Hippocampal formation (tissue), 2 donors: Measurements from ENCODE around the gene E4F1.

Experiments
- DNase-seq, 2 donors: peaks; one replicate each; lab custom pipeline; 2025; lab: John Stamatoyannopoulos, UW

E4F1 gene

GRCh38 chr16:2273931-2274330 is 50.5 kb downstream of the E4F1 start:
- DNase-seq, result no peak

DNA sequence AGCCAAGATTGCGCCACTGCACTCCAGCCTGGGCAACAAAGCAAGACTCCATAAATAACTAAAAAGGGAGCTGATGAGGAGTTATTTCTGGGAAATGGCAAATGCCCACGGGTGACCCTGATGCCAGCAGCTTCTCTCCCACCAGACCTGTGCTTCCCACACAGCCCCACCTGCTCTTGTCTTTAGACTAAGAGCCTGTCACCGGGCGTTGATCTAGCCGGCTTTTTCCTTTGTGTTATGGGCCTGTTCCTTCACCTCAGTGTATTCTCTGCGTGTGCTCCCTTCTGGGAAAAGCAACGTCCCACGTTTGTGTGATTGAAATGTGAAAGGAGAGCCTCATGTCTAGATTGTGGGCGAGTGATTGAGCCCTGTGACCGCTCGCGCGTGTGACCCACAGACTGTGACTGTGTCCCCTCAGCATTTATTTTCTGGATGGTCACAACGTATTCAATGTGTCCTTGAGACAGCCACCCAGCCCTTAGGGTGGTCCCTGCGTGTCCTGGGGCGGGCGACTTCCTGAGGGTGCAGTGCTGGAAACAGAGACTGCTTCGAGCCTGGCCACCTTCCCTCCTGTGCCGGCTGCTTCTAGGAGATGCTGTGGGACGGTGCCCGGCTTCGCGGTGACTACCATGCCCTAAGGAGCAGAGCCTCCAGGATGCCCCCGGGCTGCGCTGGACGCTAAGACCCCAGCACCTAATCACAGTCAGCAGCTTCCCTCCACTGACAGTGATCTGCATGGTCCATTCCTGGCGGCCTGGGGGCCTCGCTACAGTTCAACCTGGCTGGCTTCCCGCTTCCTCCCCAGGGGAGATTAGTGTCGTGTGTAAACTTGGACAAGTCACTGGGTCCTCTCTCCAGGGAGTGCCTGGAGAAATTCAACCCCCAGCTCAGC is 52.3 kb downstream of the E4F1 start:
- DNase-seq, result no peak

DNA sequence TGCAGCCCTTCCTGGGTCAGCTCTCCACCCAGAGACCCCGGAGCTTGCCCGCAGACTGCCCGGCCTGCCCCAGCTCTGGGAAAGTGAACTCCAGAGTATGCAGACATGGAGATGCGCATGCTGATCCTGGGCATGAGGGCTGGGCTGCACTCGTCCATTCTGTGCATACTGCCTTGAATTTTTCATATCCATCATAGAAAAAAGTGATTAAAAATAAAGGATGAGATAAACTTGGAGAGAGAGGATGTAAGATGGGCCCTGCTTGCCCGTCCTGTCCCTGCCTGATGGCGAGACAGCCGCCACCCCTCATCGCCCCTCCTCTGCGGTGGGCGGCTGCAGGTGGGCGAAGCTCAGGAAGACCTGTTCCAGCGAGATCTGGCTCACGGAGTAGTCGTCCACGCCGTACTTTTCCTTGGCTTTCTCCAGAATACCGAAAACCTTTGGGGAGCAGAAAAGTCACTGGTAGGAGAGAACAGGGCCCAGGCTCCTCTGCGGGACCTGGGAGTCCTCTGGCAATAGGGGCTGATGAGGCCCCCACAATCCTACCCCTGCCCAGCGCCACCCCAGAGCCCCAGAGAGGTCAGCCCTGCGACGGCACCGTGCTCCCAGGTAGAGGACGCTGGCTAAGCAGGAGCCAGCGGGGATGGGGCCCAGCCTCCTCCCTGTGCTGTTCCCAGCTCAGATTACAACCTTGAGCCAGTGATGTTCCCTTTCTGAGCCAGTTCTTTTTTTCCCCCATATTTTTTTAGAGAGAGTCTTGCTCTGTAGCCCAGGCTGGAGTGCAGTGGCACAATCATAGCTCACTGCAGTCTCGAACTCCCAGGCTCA is 53.2 kb downstream of the E4F1 start:
- no peak for DNase-seq

- DNase-seq, result no peak
These were observed 54.3 kb downstream of the E4F1 start for GRCh38 chr16:2277466-2278271.

GRCh38 chr16:2278272-2278608 is 54.8 kb downstream of the E4F1 start:
- no peak for DNase-seq

- no peak for DNase-seq
These were observed 55.8 kb downstream of the E4F1 start for GRCh38 chr16:2278956-2279800.

DNA sequence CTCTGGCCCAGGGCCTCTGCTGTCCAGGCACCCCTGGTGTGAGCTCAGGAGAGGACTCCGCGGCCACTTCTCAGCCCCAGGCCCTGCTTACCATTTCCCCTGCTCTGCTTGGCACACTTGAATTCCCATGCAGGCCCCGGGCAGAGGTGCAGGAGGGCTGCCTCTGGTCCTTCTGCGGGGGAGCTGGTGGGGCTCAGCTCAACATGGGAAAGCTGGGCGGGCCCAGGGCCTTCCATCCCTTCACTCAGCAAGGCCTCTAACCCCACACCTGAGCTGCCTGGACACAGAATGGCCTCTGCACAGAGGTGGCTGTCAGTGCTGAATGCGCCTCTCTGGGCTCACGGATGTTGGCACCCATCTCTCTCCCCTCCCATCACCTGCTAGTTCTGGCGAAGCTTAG is 57.1 kb downstream of the E4F1 start:
- no peak for DNase-seq

GRCh38 chr16:2280981-2281542 is 57.7 kb downstream of the E4F1 start:
- no peak for DNase-seq

DNA sequence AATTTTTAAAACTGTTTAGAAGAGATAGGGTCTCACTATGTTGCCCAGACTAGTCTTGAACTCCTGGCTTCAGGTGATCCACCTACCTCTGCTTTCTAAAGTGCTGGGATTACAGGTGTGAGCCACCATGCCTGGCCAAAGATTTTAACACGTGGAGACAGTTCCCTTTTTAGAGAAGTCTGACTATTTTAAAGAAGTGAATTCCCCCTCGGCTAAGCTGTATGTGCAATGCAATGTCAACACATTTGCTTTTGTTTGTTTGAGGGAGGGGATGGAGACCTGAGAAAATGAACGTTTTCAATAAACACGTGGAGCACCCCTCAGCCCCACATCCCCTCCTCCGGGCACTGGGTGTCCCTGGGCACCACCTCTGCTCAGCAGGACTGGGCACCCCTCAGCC is 58.9 kb downstream of the E4F1 start:
- no peak for DNase-seq

- no peak for DNase-seq
These were observed 59.6 kb downstream of the E4F1 start for GRCh38 chr16:2282866-2283555.

- DNase-seq, result no peak
These were observed 60.8 kb downstream of the E4F1 start for GRCh38 chr16:2284001-2284770.

DNA sequence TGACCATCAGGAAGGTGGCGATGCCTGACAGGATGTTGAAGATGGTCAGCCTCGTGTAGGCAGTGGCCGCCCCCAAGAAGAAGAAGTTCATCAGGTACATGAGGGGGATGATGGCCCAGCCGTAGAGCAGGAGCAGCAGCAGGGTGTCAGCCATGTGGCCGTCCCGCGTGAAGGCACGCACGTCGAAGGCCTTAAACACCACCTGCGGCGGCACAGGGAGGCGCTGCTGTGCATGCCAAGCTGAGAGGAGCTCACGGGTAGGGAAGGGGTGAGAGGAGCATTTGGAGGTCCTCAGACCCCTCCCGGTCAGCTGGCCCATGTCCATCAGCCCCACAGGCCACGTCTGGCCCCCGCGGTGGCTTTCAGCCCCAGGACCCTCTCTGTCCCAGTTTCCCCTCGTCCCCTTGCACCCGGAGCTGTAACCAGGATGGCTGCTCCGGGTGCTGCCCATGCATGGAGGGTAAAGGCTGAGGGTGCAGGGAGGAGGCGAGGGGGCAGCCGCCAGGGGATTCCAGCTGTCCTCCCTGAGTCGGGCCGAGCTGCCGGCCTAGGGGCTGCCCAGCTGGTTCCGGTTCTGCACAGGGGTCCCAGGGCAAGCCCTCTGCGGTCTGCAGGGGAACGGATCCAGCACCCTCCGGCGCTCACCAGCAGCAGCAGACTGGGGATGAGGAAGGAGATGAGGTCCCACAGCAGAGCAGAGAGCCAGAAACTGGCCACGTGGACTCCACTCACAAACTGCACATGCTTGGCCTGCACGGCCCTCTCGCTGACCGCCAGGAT is 61.6 kb downstream of the E4F1 start:
- DNase-seq, result no peak
